HFFc6 (cell line): ENCODE results near the gene DMBT1. TPM values are rescaled to one million over a fixed set of nuclear protein-coding genes. Genes with fewer than 3 reads are reported as not detected.
"Not testable (repeated sequence)": the region's sequence is repeated elsewhere in the genome, so short reads cannot be mapped to it uniquely, and the experiment has no call there.

Experiments
- DNase-seq: peaks from one replicate; pipeline ENCODE4 v3.0.0-alpha.2; 2018
- H3K27ac Mint-ChIP-seq: 2 replicates; pipeline ENCODE4 v1.8.0; 2020; ENCODE audit warnings: mild to moderate bottlenecking, mixed read lengths
- H3K27me3 Mint-ChIP-seq: 2 replicates; pipeline ENCODE4 v1.8.0; 2021; ENCODE audit warnings: mild to moderate bottlenecking, moderate library complexity, mixed read lengths; ENCODE audit not compliant: insufficient read depth
- H3K36me3 Mint-ChIP-seq: 2 replicates; pipeline ENCODE4 v1.8.0; 2021; ENCODE audit warnings: low read depth, mixed read lengths
- H3K4me1 Mint-ChIP-seq: 2 replicates; pipeline ENCODE4 v1.8.0; 2020; ENCODE audit warnings: low read depth, mixed read lengths
- H3K4me3 Mint-ChIP-seq: 2 replicates; pipeline ENCODE4 v1.8.0; 2020; ENCODE audit warnings: mild to moderate bottlenecking, moderate library complexity, mixed read lengths
- H3K9me3 Mint-ChIP-seq: 2 replicates; pipeline ENCODE4 v1.8.0; 2020; ENCODE audit warnings: mild to moderate bottlenecking, mixed read lengths
- CTCF ChIP-seq: fragments of 200-600 bp; sonication (generic); IDR thresholded peaks from 2 replicates; pipeline ENCODE4 v1.5.0; 2021; ENCODE audit warnings: antibody characterized with exemption, mild to moderate bottlenecking
- total RNA-seq, 6 experiments: library from RNA; stranded (reverse); fragmentation: NEBNext Ultra II Directional; extraction: Animal tissue kit (Norgen Biotek cat#: 25700); gene quantifications; 2 replicates in 1 of 6; 3 replicates in 5 of 6; pipeline ENCODE4 v1.2.3, GENCODE V29; 2021

The DMBT1 gene
- total RNA-seq, 6 experiments from 2014 or later, result 0.05 to 0.17 (median 0.07) TPM; not detected in 1

- Mint-ChIP-seq H3K4me3 (no peak overlapping the region), H3K9me3 (peaks cover 11% of the 10 kb centered on the region), H3K4me1 (no peaks in the 10 kb centered on the region), H3K36me3 (no peaks in the 10 kb centered on the region), H3K27ac (no peak overlapping the region), H3K27me3 (peaks cover 13% of the 10 kb centered on the region)
- no peak for TF ChIP-seq CTCF
- DNase-seq, result no peak
Observed at GRCh38 chr10:122576291-122576690, 15.7 kb downstream of the DMBT1 start.

- no peak overlapping the region for H3K4me3 Mint-ChIP-seq
- H3K27ac Mint-ChIP-seq, result no peak overlapping the region
- peaks cover 10% of the 10 kb centered on the region for H3K27me3 Mint-ChIP-seq
- TF ChIP-seq CTCF, result no peak
- DNase-seq, result no peak
- H3K9me3 Mint-ChIP-seq, result peaks cover 11% of the 10 kb centered on the region
- H3K36me3 Mint-ChIP-seq, result no peaks in the 10 kb centered on the region
- H3K4me1 Mint-ChIP-seq, result no peaks in the 10 kb centered on the region
Observed at GRCh38 chr10:122577311-122577885, 16.8 kb downstream of the DMBT1 start.

GRCh38 chr10:122586070-122586469 is 25.5 kb downstream of the DMBT1 start:
- not testable (repeated sequence) for H3K36me3 Mint-ChIP-seq, H3K4me1 Mint-ChIP-seq, H3K4me3 Mint-ChIP-seq, DNase-seq, H3K9me3 Mint-ChIP-seq, H3K27ac Mint-ChIP-seq
- H3K27me3 Mint-ChIP-seq, result peaks cover 17% of the 10 kb centered on the region

GRCh38 chr10:122587098-122587760 is 26.7 kb downstream of the DMBT1 start:
- TF ChIP-seq CTCF, result no peak
- Mint-ChIP-seq H3K9me3 (no peaks in the 10 kb centered on the region; the same call in 1 of the 2 replicates), H3K27me3 (peaks cover 20% of the 10 kb centered on the region)

GRCh38 chr10:122588381-122588780 is 27.8 kb downstream of the DMBT1 start:
- DNase-seq, result no peak
- no peak for TF ChIP-seq CTCF
- Mint-ChIP-seq H3K4me1 (peaks cover 18% of the 10 kb centered on the region; the same call in 1 of the 2 replicates), H3K27ac (no peak overlapping the region), H3K9me3 (no peaks in the 10 kb centered on the region; the same call in 1 of the 2 replicates), H3K4me3 (no peak overlapping the region), H3K36me3 (no peaks in the 10 kb centered on the region), H3K27me3 (peaks cover 20% of the 10 kb centered on the region)

More at GRCh38 chr10:122587098-122587760, 26.7 kb downstream of the DMBT1 start:
- no peak for DNase-seq
- H3K36me3 Mint-ChIP-seq, result no peaks in the 10 kb centered on the region
- no peak overlapping the region for H3K27ac Mint-ChIP-seq
- no peak overlapping the region for H3K4me3 Mint-ChIP-seq
- peaks cover 12% of the 10 kb centered on the region; the same call in 1 of the 2 replicates for H3K4me1 Mint-ChIP-seq

GRCh38 chr10:122590153-122590552 is 29.6 kb downstream of the DMBT1 start:
- peaks cover 18% of the 10 kb centered on the region; the same call in 1 of the 2 replicates for H3K4me1 Mint-ChIP-seq
- no peaks in the 10 kb centered on the region; the same call in 1 of the 2 replicates for H3K9me3 Mint-ChIP-seq
- H3K27me3 Mint-ChIP-seq, result peaks cover 15% of the 10 kb centered on the region
- H3K4me3 Mint-ChIP-seq, result no peak overlapping the region
- no peak overlapping the region for H3K27ac Mint-ChIP-seq
- no peaks in the 10 kb centered on the region for H3K36me3 Mint-ChIP-seq
- DNase-seq, result no peak
- no peak for TF ChIP-seq CTCF
